ENCODE data around the gene ARMH4. TPM values are rescaled to one million over a fixed set of nuclear protein-coding genes. Genes with fewer than 3 reads are reported as not detected.

The ARMH4 gene
- polyA plus RNA-seq, 1 experiment = 6.4 TPM

DNA sequence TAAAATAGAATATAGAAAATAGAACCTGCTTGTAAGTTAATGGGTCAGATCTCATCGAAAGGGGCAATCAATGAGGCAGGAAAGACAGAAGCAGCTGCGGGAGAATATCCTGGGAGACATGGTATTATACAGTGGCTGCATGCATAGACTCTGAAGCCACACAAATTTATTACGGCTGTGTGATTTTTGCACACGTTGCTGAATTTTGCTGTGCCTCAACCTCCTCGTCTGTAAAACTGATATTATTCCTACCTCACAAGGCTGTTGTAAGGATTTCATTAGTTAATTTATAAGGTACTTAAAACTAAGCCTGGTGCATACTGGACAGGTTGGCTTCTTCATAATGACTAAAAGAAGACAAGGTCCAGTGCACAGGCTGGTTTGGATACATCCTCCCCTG is 52.3 kb downstream of the ARMH4 start:
- no peaks in the 10 kb centered on the region for H3K9me3 ChIP-seq (ENCODE audit: control insufficient read depth, insufficient read depth, low read length)
- DNase-seq (ENCODE audit: low read depth, low spot score) = no peak
- TF ChIP-seq, protein P1, sequence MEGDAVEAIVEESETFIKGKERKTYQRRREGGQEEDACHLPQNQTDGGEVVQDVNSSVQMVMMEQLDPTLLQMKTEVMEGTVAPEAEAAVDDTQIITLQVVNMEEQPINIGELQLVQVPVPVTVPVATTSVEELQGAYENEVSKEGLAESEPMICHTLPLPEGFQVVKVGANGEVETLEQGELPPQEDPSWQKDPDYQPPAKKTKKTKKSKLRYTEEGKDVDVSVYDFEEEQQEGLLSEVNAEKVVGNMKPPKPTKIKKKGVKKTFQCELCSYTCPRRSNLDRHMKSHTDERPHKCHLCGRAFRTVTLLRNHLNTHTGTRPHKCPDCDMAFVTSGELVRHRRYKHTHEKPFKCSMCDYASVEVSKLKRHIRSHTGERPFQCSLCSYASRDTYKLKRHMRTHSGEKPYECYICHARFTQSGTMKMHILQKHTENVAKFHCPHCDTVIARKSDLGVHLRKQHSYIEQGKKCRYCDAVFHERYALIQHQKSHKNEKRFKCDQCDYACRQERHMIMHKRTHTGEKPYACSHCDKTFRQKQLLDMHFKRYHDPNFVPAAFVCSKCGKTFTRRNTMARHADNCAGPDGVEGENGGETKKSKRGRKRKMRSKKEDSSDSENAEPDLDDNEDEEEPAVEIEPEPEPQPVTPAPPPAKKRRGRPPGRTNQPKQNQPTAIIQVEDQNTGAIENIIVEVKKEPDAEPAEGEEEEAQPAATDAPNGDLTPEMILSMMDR (IDR thresholded peaks at IDR 0.05; ENCODE audit: low read depth, low read length) = no peak
- CTCF ChIA-PET = interaction anchor here (1.0 kb wide), 1 partner anchor 11 kb away, joined by 3 read pairs; no protein-coding TSS in a partner anchor
- H3K27me3 ChIP-seq (ENCODE audit: control insufficient read depth, insufficient read depth, low read length) = no peaks in the 10 kb centered on the region
- POLR2A ChIA-PET = no interaction called here
- H3K27ac ChIP-seq (ENCODE audit: low read depth, low read length) = no peak overlapping the region
- no peak overlapping the region for H3K4me3 ChIP-seq (ENCODE audit: low read depth, low read length)

DNA sequence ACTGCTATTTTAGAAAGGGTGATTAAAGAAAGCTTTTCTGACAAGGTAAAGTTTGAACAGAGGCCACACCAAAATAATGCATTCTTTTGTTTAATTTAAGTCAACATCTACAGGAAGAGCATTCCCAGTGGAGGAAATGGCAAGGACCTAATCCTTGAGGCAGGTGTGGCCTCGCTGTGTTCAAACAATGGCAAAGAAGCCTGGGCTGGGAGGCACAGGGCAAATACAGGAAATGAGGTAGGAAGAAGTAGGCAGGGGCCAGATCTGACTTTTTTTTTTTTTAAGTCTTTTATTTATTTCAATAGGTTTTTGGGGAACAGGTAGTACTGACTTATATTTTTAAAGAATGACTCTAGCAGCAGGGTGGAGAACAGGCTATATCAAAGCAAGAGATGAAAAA is 53.5 kb downstream of the ARMH4 start:
- no peak overlapping the region for H3K27ac ChIP-seq (ENCODE audit: low read depth, low read length)
- no peaks in the 10 kb centered on the region for H3K27me3 ChIP-seq (ENCODE audit: control insufficient read depth, insufficient read depth, low read length)
- DNase-seq (ENCODE audit: low read depth, low spot score) = no peak
- TF ChIP-seq, protein P1 (IDR thresholded peaks at IDR 0.05; ENCODE audit: low read depth, low read length) = no peak
- H3K9me3 ChIP-seq (ENCODE audit: control insufficient read depth, insufficient read depth, low read length) = no peaks in the 10 kb centered on the region
- ChIA-PET POLR2A (no interaction called here), CTCF (no interaction called here)
- H3K4me3 ChIP-seq (ENCODE audit: low read depth, low read length) = no peak overlapping the region

DNA sequence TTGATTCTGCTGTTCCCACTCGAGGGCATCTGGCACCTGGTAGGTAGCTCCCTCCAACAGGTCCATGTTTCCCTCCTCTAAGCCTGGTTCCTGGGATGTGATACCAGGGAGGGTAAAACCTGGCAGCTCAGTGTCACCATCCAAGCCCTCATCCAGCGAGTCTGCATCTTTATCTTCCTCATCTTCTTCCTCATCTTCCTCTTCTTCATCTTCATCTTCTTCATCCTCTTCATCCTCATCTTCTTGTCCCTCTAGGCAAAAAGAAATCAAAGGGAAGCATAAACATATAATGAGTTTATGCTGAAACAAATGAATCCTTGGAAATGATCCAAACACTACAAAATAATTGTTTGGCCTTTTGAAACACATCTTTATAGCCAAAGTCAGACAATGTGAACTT is 55.3 kb downstream of the ARMH4 start:
- no peak for DNase-seq (ENCODE audit: low read depth, low spot score)
- Histone ChIP-seq H3K4me3 (ENCODE audit: low read depth, low read length) (no peak overlapping the region), H3K9me3 (ENCODE audit: control insufficient read depth, insufficient read depth, low read length) (no peaks in the 10 kb centered on the region), H3K27ac (ENCODE audit: low read depth, low read length) (no peak overlapping the region), H3K27me3 (ENCODE audit: control insufficient read depth, insufficient read depth, low read length) (no peaks in the 10 kb centered on the region)
- ChIA-PET POLR2A (no interaction called here), CTCF (interaction anchor here (1.1 to 2.0 kb wide), 3 partner anchors 11 to 24 kb away, joined by 3 to 6 read pairs (median 3); no protein-coding TSS in a partner anchor)
- TF ChIP-seq, protein P1 (IDR thresholded peaks at IDR 0.05; ENCODE audit: low read depth, low read length) = no peak

DNA sequence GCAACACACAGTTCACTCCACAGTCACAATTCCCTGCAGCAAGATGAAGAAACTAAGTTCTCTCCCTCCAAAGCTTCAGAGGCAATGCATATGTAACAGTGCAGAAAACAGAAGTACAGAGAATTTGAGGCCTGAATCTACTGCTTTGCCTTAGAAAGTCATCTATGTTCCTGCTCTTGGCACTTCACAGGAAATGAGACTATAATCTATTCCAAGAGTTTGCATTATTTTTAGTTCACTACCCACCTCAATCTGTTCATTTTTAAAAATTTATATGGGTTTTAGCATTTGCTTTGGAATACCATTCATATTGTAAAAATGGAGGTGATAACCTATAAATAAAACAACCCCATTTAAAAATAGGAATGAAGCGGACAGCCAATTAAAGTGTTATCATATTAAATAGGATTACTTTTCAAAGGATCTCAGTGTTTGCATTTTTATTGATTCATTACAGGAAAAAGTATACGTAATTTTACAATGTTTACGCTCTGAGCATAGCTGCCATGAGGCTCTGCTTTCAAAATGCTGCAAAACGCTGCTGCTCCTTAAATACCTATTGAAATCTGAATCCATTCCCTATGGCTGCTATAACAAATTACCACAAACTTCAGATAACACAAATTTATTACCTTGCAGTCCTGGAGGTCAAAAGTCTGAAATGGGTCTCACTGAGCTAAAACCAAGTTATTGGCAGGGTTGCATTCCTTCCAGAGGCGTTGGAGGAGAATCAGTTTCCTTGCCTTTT is 60.0 kb downstream of the ARMH4 start:
- ChIA-PET CTCF (no interaction called here), POLR2A (no interaction called here)
- Histone ChIP-seq H3K27ac (ENCODE audit: low read depth, low read length) (no peak overlapping the region), H3K27me3 (ENCODE audit: control insufficient read depth, insufficient read depth, low read length) (no peaks in the 10 kb centered on the region), H3K9me3 (ENCODE audit: control insufficient read depth, insufficient read depth, low read length) (no peaks in the 10 kb centered on the region), H3K4me3 (ENCODE audit: low read depth, low read length) (no peak overlapping the region)
- DNase-seq (ENCODE audit: low read depth, low spot score) = no peak
- TF ChIP-seq, protein P1 (IDR thresholded peaks at IDR 0.05; ENCODE audit: low read depth, low read length) = no peak

DNA sequence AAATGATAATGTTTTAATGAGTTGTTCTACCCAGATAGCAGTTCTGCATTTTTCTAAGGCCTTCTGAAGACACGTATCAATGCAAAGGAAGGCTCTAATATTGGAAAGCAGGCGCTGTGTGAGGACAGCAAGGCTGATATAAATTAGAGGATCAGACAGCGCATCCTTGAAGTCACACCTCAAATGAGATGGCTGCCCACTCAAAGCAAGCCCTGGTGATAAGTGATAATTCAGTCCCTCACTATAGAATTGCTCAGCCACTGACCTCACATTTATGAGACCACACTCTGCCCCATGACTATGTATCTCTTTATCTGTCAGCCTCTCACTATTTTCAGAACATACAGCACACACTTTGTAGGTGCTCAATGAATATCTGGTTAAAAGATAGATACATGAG is 62.4 kb downstream of the ARMH4 start:
- no peak overlapping the region for H3K4me3 ChIP-seq (ENCODE audit: low read depth, low read length)
- H3K27me3 ChIP-seq (ENCODE audit: control insufficient read depth, insufficient read depth, low read length) = no peaks in the 10 kb centered on the region
- TF ChIP-seq, protein P1 (IDR thresholded peaks at IDR 0.05; ENCODE audit: low read depth, low read length) = no peak
- ChIA-PET CTCF (interaction anchor here (0.7 to 1.1 kb wide), 2 partner anchors 16 to 17 kb away, joined by 3 read pairs; no protein-coding TSS in a partner anchor), POLR2A (no interaction called here)
- H3K9me3 ChIP-seq (ENCODE audit: control insufficient read depth, insufficient read depth, low read length) = no peaks in the 10 kb centered on the region
- DNase-seq (ENCODE audit: low read depth, low spot score) = no peak
- H3K27ac ChIP-seq (ENCODE audit: low read depth, low read length) = no peak overlapping the region

Data from AG04450 (cell line).